VCaP (cell line): ENCODE data around the gene AGTRAP.

Experiments
- H3K27ac ChIP-seq: fragments of 450-650 bp; 2 replicates; pipeline ENCODE4 v1.5.1; 2017
- CTCF ChIP-seq: fragments of 450-650 bp; conservative IDR thresholded peaks from 2 replicates; pipeline ENCODE4 v1.5.1; 2017; ENCODE audit warnings: mild to moderate bottlenecking, moderate library complexity

AGTRAP gene

GRCh38 chr1:11703357-11704193 is 32.4 kb upstream of the AGTRAP start:
- no peak for TF ChIP-seq CTCF
- H3K27ac ChIP-seq: no peak overlapping the region

GRCh38 chr1:11704194-11704529 is 31.8 kb upstream of the AGTRAP start:
- H3K27ac ChIP-seq: no peak overlapping the region

GRCh38 chr1:11704691-11705475 is 31.1 kb upstream of the AGTRAP start:
- no peak for TF ChIP-seq CTCF

More at GRCh38 chr1:11704194-11704529, 31.8 kb upstream of the AGTRAP start:
- no peak for TF ChIP-seq CTCF

GRCh38 chr1:11705596-11705995 is 30.3 kb upstream of the AGTRAP start:
- H3K27ac ChIP-seq: no peak overlapping the region
- TF ChIP-seq CTCF: no peak

More at GRCh38 chr1:11704691-11705475, 31.1 kb upstream of the AGTRAP start:
- H3K27ac ChIP-seq: no peak overlapping the region

- no peak overlapping the region for H3K27ac ChIP-seq
- no peak for TF ChIP-seq CTCF
Measured at GRCh38 chr1:11706292-11706691, 29.6 kb upstream of the AGTRAP start.

GRCh38 chr1:11707621-11708276 is 28.2 kb upstream of the AGTRAP start:
- no peak for TF ChIP-seq CTCF
- H3K27ac ChIP-seq: peak overlapping the region; percentile 48
